Left forelimb (tissue), 1 donor: ENCODE measurements around the gene HPSE.

Source experiments
- DNase-seq: peaks from one replicate; pipeline ENCODE4 v3.0.0-alpha.2; 2018; ENCODE audit warnings: low spot score

HPSE gene

GRCh38 chr4:83247415-83248357, 87.0 kb downstream of the HPSE start:
- DNase-seq: no peak
